Muscle layer of duodenum (tissue), 2 donors: ENCODE measurements around the gene ELMO1.

Experiments
- H3K27ac ChIP-seq: one replicate; pipeline ENCODE4 v1.7.0; 2013; ENCODE audit warnings: mild to moderate bottlenecking, low read length
- H3K27me3 ChIP-seq: one replicate; pipeline ENCODE4 v1.7.0; 2013; ENCODE audit warnings: low read depth, mild to moderate bottlenecking, control low read depth, low read length
- H3K36me3 ChIP-seq, 2 donors: one replicate each; pipeline ENCODE4 v1.7.0; 2013; ENCODE audit warnings: low read length in 2 of 2, control low read depth in 1 of 2, mild to moderate bottlenecking in 1 of 2; ENCODE audit not compliant: insufficient read depth in 2 of 2, control insufficient read depth in 1 of 2
- H3K4me1 ChIP-seq, 2 donors: one replicate each; pipeline ENCODE4 v1.7.0; 2013; ENCODE audit warnings: low read length in 2 of 2, mild to moderate bottlenecking in 2 of 2, control low read depth in 1 of 2, moderate library complexity in 1 of 2; ENCODE audit not compliant: insufficient read depth in 2 of 2, control insufficient read depth in 1 of 2
- H3K4me3 ChIP-seq, 2 donors: one replicate each; pipeline ENCODE4 v1.7.0; 2013; ENCODE audit warnings: low read length in 2 of 2, low read depth in 1 of 2, mild to moderate bottlenecking in 1 of 2
- H3K9me3 ChIP-seq, 2 donors: one replicate each; pipeline ENCODE4 v1.7.0; 2013; ENCODE audit warnings: low read length in 2 of 2, control low read depth in 1 of 2, mild to moderate bottlenecking in 1 of 2; ENCODE audit not compliant: control insufficient read depth in 1 of 2
- donor health status: healthy.

Gene ELMO1

DNA sequence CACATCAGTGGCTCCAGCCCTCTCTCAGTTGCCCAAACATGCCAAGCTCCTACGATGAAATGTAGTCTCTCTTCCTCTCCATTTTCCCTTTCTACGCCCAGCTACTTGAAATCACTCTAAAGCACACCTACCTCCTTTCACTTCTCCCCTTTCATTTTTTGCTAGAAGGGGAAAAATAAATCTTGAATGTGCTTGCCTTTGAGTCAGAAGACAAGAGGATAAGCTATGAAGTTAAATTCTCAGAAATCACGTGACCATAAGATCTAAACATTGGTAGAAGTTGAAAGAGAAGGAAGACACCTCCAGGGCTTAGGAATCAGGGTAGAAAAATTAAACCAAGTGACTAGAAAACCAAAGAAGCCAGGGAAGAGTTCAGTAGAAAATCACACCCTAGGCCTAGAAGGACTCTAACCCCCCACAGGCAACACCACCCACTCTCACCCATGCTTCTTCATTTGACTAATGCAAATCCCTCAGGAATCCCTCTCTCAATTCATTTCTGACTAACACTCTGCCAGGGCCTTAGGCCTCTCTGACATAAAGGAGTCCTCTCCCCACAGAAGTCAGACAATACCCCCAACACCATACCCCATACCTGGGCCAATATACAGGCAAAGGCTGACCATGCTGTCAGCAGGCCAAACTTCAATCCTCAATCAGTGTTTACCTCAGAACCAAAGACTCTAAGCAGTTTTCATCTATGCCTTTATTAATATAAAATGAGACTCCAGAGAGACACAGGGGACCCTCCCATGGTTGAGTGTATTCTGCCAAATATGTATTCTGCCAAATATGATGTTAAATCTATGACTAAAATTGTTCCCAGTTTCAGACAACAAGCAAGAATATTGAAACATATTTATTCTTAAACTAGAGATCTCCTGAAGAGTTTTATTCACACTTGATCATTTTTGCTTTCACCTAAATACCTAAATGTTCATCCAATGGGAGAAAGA lies 84.8 kb downstream of the ELMO1 start:
- H3K27ac ChIP-seq, result no peak overlapping the region
- no peaks in the 10 kb centered on the region for H3K27me3 ChIP-seq
- no peaks in the 10 kb centered on the region for H3K9me3 ChIP-seq
- H3K4me1 ChIP-seq, result no peaks in the 10 kb centered on the region
- no peak overlapping the region for H3K4me3 ChIP-seq
- no peaks in the 10 kb centered on the region for H3K36me3 ChIP-seq

GRCh38 chr7:37362802-37363201 lies 85.9 kb downstream of the ELMO1 start:
- Histone ChIP-seq H3K27ac (no peak overlapping the region), H3K9me3 (no peaks in the 10 kb centered on the region), H3K4me1 (no peaks in the 10 kb centered on the region), H3K27me3 (no peaks in the 10 kb centered on the region), H3K4me3 (no peak overlapping the region), H3K36me3 (no peaks in the 10 kb centered on the region)

- peaks cover 0 to 5% of the 10 kb centered on the region in 2 donors for H3K4me1 ChIP-seq
- no peak overlapping the region for H3K4me3 ChIP-seq
- H3K36me3 ChIP-seq, result no peaks in the 10 kb centered on the region
Measured at GRCh38 chr7:37360484-37360883, 88.2 kb downstream of the ELMO1 start.

GRCh38 chr7:37359662-37360444 lies 88.8 kb downstream of the ELMO1 start:
- Histone ChIP-seq H3K4me1 (peaks cover 4 to 6% of the 10 kb centered on the region in 2 donors), H3K36me3 (no peaks in the 10 kb centered on the region), H3K4me3 (no peak overlapping the region), H3K27me3 (no peaks in the 10 kb centered on the region), H3K27ac (no peak overlapping the region), H3K9me3 (no peaks in the 10 kb centered on the region)

More at GRCh38 chr7:37360484-37360883, 88.2 kb downstream of the ELMO1 start:
- Histone ChIP-seq H3K9me3 (no peaks in the 10 kb centered on the region), H3K27me3 (no peaks in the 10 kb centered on the region), H3K27ac (no peak overlapping the region)

GRCh38 chr7:37359180-37359579 lies 89.5 kb downstream of the ELMO1 start:
- H3K4me3 ChIP-seq, result no peak overlapping the region
- H3K36me3 ChIP-seq, result no peaks in the 10 kb centered on the region
- no peaks in the 10 kb centered on the region for H3K9me3 ChIP-seq
- peaks cover 4 to 10% of the 10 kb centered on the region in 2 donors for H3K4me1 ChIP-seq
- no peak overlapping the region for H3K27ac ChIP-seq
- no peaks in the 10 kb centered on the region for H3K27me3 ChIP-seq

- Histone ChIP-seq H3K9me3 (no peaks in the 10 kb centered on the region), H3K4me3 (no peak overlapping the region), H3K4me1 (peaks cover 4 to 10% of the 10 kb centered on the region in 2 donors), H3K36me3 (no peaks in the 10 kb centered on the region), H3K27ac (no peak overlapping the region), H3K27me3 (no peaks in the 10 kb centered on the region)
Measured at GRCh38 chr7:37357637-37357996, 91.0 kb downstream of the ELMO1 start.

GRCh38 chr7:37356911-37357636 lies 91.6 kb downstream of the ELMO1 start:
- Histone ChIP-seq H3K4me1 (peaks cover 4 to 10% of the 10 kb centered on the region in 2 donors), H3K4me3 (no peak overlapping the region), H3K27me3 (no peaks in the 10 kb centered on the region), H3K27ac (no peak overlapping the region), H3K36me3 (no peaks in the 10 kb centered on the region), H3K9me3 (no peaks in the 10 kb centered on the region)

DNA sequence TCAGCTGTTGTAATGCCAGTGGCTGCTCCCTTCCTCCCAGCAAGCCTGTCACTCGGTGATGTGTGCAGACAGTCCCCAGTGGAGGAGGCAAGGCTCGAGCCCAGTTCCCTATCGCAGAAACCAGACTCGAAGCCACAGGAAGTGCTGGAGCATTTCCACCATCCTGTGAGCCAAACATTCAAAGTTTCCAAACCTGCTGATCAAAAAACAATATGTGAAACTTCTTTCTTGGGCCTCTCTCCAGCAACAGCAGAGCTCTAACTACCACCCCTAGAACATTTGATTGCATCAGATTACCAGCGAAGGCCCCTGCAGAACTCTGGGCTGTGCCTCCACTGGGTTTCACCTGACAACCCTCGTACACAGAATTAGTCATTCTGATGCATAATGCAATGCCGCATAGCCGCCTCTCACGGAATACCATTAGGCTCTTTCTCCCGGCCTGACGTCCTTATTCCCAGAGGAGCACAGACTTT lies 94.0 kb downstream of the ELMO1 start:
- Histone ChIP-seq H3K9me3 (no peaks in the 10 kb centered on the region), H3K36me3 (no peaks in the 10 kb centered on the region), H3K27ac (peak overlapping the region; percentile 65), H3K4me3 (no peak overlapping the region), H3K27me3 (no peaks in the 10 kb centered on the region), H3K4me1 (peaks cover 4 to 10% of the 10 kb centered on the region in 2 donors)

GRCh38 chr7:37353949-37354655 lies 94.6 kb downstream of the ELMO1 start:
- H3K4me3 ChIP-seq, result no peak overlapping the region
- H3K9me3 ChIP-seq, result no peaks in the 10 kb centered on the region
- H3K4me1 ChIP-seq, result peaks cover 4 to 10% of the 10 kb centered on the region in 2 donors
- no peaks in the 10 kb centered on the region for H3K36me3 ChIP-seq
- peak overlapping the region; percentile 65 for H3K27ac ChIP-seq
- no peaks in the 10 kb centered on the region for H3K27me3 ChIP-seq

- Histone ChIP-seq H3K27ac (peak overlapping the region; percentile 65), H3K4me1 (peaks cover 4 to 10% of the 10 kb centered on the region in 2 donors), H3K4me3 (peak overlapping the region; percentile 6 to 41), H3K36me3 (no peaks in the 10 kb centered on the region), H3K9me3 (no peaks in the 10 kb centered on the region), H3K27me3 (no peaks in the 10 kb centered on the region)
Measured at GRCh38 chr7:37352974-37353948, 95.4 kb downstream of the ELMO1 start.
